ENCODE results near the gene IGF2BP1.

DNA sequence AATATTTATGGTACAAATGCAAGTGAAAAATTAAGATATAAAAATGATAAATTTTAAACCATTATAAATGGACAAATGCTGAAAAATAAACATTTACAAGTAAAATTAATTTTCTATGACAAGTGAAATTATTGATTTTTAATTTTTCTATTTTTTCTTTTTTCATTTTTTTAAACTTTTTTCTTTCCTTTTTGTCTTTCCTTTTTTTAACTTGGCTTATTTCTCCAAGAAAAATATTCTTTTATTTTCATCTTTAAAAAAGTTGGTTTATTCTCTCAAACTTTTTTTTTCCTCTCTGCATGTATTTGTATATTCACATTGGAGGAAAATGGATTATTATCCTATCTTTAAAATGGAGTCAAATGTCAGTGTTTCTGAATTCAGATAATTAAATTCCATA lies 3.9 kb upstream of the IGF2BP1 start:
- TF ChIP-seq CTCF (IDR thresholded peaks at IDR 0.05; ENCODE audit: low read depth, low read length) (no peak), EZH2phosphoT487 (IDR thresholded peaks at IDR 0.05; ENCODE audit: low read depth) (no peak)
